SK-N-SH treated with all-trans-retinoic acid at 6 μM for 48 hours (cell line): ENCODE data around the gene SDC4.

Experiments
- CSDC2 ChIP-seq: fragments of 250-450 bp; sonication (Bioruptor Pico); IDR thresholded peaks from 2 replicates; pipeline ENCODE4 v1.5.0; 2020; ENCODE audit warnings: mild to moderate bottlenecking, moderate library complexity
- ESRRG ChIP-seq: fragments of 250-450 bp; sonication (Bioruptor Pico); IDR thresholded peaks from 2 replicates; pipeline ENCODE4 v1.6.1; 2021; ENCODE audit warnings: mild to moderate bottlenecking
- ZFP30 ChIP-seq: fragments of 450-650 bp; formaldehyde crosslinking; IDR thresholded peaks from 2 replicates; pipeline ENCODE4 v1.5.0; 2022; ENCODE audit warnings: mild to moderate bottlenecking, moderate library complexity
- ZNF565 ChIP-seq: fragments of 450-650 bp; formaldehyde crosslinking; conservative IDR thresholded peaks from 2 replicates; pipeline ENCODE4 v1.5.0; 2020; ENCODE audit warnings: low read depth, mild to moderate bottlenecking, moderate library complexity
- TF ChIP-seq, protein P1 (sequence below): fragments of 250-450 bp; sonication (Bioruptor Pico); IDR thresholded peaks from 2 replicates; pipeline ENCODE4 v1.8.0; 2020; ENCODE audit warnings: mild to moderate bottlenecking, moderate library complexity, borderline replicate concordance

- TF ChIP-seq CSDC2 (CRISPR knock-in tag): no peak
- no peak for TF ChIP-seq ZNF565 (CRISPR knock-in tag)
- TF ChIP-seq, protein P1, sequence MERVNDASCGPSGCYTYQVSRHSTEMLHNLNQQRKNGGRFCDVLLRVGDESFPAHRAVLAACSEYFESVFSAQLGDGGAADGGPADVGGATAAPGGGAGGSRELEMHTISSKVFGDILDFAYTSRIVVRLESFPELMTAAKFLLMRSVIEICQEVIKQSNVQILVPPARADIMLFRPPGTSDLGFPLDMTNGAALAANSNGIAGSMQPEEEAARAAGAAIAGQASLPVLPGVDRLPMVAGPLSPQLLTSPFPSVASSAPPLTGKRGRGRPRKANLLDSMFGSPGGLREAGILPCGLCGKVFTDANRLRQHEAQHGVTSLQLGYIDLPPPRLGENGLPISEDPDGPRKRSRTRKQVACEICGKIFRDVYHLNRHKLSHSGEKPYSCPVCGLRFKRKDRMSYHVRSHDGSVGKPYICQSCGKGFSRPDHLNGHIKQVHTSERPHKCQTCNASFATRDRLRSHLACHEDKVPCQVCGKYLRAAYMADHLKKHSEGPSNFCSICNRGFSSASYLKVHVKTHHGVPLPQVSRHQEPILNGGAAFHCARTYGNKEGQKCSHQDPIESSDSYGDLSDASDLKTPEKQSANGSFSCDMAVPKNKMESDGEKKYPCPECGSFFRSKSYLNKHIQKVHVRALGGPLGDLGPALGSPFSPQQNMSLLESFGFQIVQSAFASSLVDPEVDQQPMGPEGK (CRISPR knock-in tag): no peak
- no peak for TF ChIP-seq ZFP30 (CRISPR knock-in tag)
- TF ChIP-seq ESRRG (CRISPR knock-in tag): no peak
Observed at GRCh38 chr20:45340236-45340847, 7.9 kb downstream of the SDC4 start.
